ENCODE results near the gene DNAL1. TPM values are rescaled to one million over a fixed set of nuclear protein-coding genes. Genes with fewer than 3 reads are reported as not detected.
A peak's percentile ranks its signal among the peaks of the same experiment; 100 is the strongest.

The DNAL1 gene
- total RNA-seq, 1 experiment from 2014 or later, result 14.6 TPM

GRCh38 chr14:73644531-73645247 is at the start of gene DNAL1 (continued):
- TF ChIP-seq CTCF (IDR thresholded peaks at IDR 0.05 in 2 of 3, conservative IDR thresholded peaks at IDR 0.05 in 1 of 3; ENCODE audit: borderline replicate concordance in 1 of 3, insufficient read depth in 1 of 3, low read depth in 2 of 3, low read length in 2 of 3), result no peak
- no peak for TF ChIP-seq SRF (IDR thresholded peaks at IDR 0.05; ENCODE audit: low read depth)
- 0 out of 2 replicates have a peak, but pooled peaks have one; percentile 34 for TF ChIP-seq SP1 (IDR thresholded peaks at IDR 0.05; ENCODE audit: low read depth)
- TF ChIP-seq CEBPB (IDR thresholded peaks at IDR 0.05; ENCODE audit: low read depth), result no peak
- peak; percentile 42; the same call in 1 of the 2 replicates for TF ChIP-seq ZFX (IDR thresholded peaks at IDR 0.05)
- TF ChIP-seq EZH2phosphoT487 (IDR thresholded peaks at IDR 0.05; ENCODE audit: borderline replicate concordance), result no peak
- TF ChIP-seq YY1 (IDR thresholded peaks at IDR 0.05; ENCODE audit: extremely low read depth, insufficient replicate concordance, low read depth, low read length), result peak; percentile 69

- ChIA-PET RAD21 (ENCODE audit: low non-redundant PET in 1 of 2, low total read pairs in 2 of 2, uncharacterized antibody in 2 of 2, unreplicated experiment in 2 of 2) (no interaction called here), POLR2A (no interaction called here), CTCF (no interaction called here)
- Histone ChIP-seq H3K4me2 (ENCODE audit: low read length) (no peak overlapping the region), H3K4me3 (replicated peaks in 1 of 2; ENCODE audit: low read depth in 1 of 2, low read length in 2 of 2) (no peak overlapping the region), H3K9ac (ENCODE audit: low read length) (no peak overlapping the region), H3K27me3 (ENCODE audit: insufficient read depth, low read length) (no peaks in the 10 kb centered on the region), H3K79me2 (ENCODE audit: insufficient read depth, low read length) (no peaks in the 10 kb centered on the region), H4K20me1 (ENCODE audit: insufficient read depth) (no peaks in the 10 kb centered on the region), H3K4me1 (ENCODE audit: control insufficient read depth in 1 of 2, insufficient read depth in 2 of 2, low read length in 2 of 2) (peaks cover 0 to 16% of the 10 kb centered on the region in 2 experiments; a peak in 2 of 4 replicates), H3K9me3 (ENCODE audit: control insufficient read depth in 1 of 2, insufficient read depth in 1 of 2, low read depth in 1 of 2, low read length in 2 of 2) (no peaks in the 10 kb centered on the region), H3K9me2 (ENCODE audit: insufficient read depth) (no peaks in the 10 kb centered on the region), H2AFZ (ENCODE audit: low read depth, low read length, poor library complexity, severe bottlenecking) (no peak overlapping the region), H3K27ac (ENCODE audit: low read depth, low read length) (no peak overlapping the region), H3K36me3 (ENCODE audit: control insufficient read depth in 1 of 2, insufficient read depth in 2 of 2, low read length in 2 of 2) (no peaks in the 10 kb centered on the region)
- no peak for DNase-seq (ENCODE audit: low read depth, low spot score)
- ATAC-seq, result no peak
- intact Hi-C loops (cut with micrococcal nuclease), result no loop called here
- BruUV-seq (replicated peaks), result no TSS peak
- TF ChIP-seq POLR2AphosphoS5 (IDR thresholded peaks at IDR 0.05; ENCODE audit: low read depth, low read length) (no peak), ZNF274 (IDR thresholded peaks at IDR 0.05; ENCODE audit: low read depth, low read length) (no peak), CBX3 (IDR thresholded peaks at IDR 0.05; ENCODE audit: low read depth) (no peak), SRF (IDR thresholded peaks at IDR 0.05; ENCODE audit: low read depth) (no peak), ZBTB33 (IDR thresholded peaks at IDR 0.05; ENCODE audit: extremely low read depth, insufficient replicate concordance, low read length) (no peak), FOSL1 (IDR thresholded peaks at IDR 0.05; ENCODE audit: low read depth) (no peak), ELF1 (IDR thresholded peaks at IDR 0.05; ENCODE audit: borderline replicate concordance, low read depth) (no peak), SIN3A (IDR thresholded peaks at IDR 0.05; ENCODE audit: low read depth) (no peak), TCF7L2 (IDR thresholded peaks at IDR 0.05; ENCODE audit: borderline replicate concordance, extremely low read depth, insufficient read depth, insufficient read length) (no peak), CTCF (IDR thresholded peaks at IDR 0.05 in 2 of 3, conservative IDR thresholded peaks at IDR 0.05 in 1 of 3; ENCODE audit: borderline replicate concordance in 1 of 3, insufficient read depth in 1 of 3, low read depth in 2 of 3, low read length in 2 of 3) (no peak), ZFX (IDR thresholded peaks at IDR 0.05) (no peak)
Observed at GRCh38 chr14:73599499-73599898, 45.3 kb upstream of the DNAL1 start.
